Stimulated activated CD8-positive, alpha-beta memory T cell treated with anti-CD3 and anti-CD28 coated beads, Interleukin-12 subunit alpha, Interleukin-12 subunit beta, amount 100 ng/mL, for 4 hours (primary cell): ENCODE data around the gene IFI27L1.

Experiments used
- DNase-seq: peaks from one replicate; pipeline ENCODE4 v3.0.0-alpha.2; 2020; ENCODE audit warnings: low read depth

Gene IFI27L1

DNA sequence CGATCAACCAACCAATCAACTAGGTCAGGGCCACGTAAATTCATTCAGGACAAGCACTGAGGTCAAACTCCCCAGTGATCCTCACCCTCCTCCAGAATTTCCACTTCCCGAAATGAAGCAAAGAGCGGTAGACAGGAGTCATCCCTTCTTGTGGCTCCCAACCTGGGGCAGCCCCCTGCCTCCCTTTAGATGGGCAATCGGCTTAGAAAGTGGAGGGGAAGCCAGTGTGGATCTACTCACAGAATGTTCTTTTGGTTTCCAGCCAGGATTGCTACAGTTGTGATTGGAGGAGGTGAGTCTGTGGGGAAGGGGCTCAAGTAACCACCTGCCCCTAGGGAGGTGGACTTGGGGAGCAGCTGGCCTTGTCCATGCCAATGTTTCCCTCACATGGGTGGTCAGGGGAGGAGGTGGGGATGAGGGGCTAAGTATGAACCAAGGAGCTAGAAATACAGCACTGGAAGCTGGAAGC lies 33.5 kb downstream of the IFI27L1 start:
- no peak for DNase-seq

DNA sequence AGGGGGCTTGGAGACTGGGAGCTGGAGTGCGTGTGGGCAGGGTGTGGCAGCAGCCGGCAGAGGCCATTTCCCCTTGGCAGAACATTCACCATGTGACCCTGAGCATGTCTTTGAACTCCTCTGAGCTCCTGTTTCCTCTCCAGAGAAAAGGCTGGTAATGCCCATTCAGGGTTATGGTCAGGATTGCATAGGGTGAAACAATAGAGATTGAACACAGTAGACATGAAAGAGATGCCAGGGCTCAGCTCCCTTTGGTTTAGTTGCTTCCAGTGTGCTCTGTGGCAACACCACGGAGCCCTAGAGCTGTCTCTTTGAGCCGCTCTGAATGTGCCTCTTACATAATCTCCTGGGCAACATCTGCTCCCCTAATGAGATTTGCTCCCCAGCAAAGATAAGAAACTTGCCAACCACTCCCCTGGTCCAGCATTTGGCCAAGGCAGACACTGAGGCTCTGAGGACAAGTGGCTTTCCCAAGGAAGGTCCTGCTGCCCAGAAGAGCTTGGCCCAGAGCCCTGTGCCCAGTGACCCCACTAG lies 34.0 kb downstream of the IFI27L1 start:
- DNase-seq: no peak

DNA sequence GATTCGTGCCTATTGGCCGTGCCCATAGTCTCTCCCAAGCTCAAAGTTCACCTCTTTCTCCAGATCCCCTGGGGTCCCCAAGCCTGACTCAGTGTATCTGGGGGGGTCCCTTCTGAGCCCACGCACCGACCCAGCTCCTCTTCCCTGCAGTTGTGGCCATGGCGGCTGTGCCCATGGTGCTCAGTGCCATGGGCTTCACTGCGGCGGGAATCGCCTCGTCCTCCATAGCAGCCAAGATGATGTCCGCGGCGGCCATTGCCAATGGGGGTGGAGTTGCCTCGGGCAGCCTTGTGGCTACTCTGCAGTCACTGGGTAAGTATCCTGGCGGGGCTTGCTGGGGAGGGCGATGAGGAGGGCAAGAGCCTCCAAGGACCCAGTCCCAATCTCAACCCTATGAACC lies 34.5 kb downstream of the IFI27L1 start:
- DNase-seq: no peak

DNA sequence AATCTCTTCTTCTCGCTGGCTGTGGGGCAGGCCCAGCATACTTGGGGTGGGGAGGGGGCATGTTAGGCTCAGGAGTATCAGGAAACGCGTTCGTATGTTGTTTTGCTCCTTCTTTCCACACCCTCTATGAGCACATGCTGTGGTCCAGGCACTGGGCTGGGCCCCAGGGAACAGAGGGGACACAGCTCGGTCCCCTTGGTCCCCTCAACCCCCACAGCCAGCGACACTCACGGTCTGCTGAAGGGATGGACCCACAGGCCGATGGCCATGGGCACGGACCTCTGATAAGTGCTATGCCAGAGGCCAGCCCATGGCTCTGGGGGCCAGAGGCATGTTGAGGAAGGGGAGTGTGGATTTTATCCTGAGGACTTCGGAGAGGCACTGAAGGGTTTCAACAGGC lies 35.6 kb downstream of the IFI27L1 start:
- DNase-seq: no peak

DNA sequence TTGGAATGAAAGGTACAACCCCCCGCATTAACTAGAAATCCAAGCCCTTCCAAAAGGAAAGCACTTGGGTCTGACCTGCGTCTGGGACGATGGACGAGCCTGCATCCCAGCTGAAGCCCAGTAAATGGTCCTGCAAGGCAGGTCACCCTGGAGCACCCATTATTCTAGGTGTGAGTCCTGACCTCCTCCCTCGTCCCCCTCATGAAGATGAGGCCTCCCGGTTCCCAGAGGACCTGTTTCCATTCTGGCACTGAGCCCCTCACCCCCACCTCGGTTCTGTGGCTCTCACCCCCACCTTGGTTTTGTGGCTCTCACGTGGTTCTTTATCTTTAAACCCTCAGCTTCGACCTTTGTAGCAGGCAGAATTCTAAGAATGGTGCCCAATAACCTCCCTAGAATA lies 36.7 kb downstream of the IFI27L1 start:
- no peak for DNase-seq

DNA sequence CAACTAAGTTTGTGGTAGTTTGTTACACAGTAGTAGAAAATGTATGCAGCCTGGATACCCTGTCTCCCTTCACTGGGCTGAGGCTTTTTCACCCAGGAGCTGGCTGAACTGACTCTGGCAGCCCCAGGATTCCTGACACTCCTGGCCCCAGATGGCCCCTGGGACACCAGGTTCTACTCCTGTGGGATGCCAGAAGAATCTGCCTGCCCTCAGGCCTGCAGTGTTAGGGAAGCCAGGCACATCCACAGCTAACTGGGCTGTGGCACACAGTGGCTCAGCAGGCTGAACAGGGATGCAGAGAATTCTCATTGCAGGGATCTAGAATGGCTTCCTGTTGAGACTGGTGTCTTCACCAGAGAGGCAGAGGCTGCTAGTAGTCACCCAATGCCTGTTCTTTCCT lies 38.0 kb downstream of the IFI27L1 start:
- no peak for DNase-seq

DNA sequence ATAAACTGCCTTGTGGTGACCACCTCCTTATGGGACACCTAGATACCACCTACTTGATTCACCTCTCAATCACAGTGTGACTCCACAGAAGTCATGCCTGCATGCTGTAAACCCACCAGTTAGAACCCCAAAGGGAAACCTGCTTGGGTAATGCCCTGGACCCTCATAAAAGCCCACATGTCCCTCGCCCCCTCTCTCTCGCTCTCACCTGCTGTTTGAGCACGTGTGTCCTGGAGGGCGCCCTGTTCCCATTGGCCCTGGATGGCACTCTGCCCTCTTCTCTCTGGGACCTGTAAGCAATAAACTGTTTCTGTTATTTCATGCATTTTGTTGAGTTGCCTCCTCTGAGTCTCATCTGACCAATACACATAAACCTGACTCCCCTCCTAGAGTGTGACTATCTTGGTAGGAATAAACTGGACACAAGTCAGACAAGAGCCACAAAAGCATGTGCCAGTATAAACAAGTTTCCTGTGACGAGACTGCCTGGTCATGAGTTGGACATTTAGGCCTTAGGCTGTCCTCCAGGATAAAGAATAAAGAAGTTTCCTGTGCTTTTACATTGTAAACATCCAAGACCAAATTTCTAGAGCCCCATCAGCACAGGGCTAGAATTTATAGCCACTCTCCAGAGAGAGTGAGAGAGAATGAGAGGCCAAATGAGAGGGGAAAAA lies 39.7 kb downstream of the IFI27L1 start:
- no peak for DNase-seq

DNA sequence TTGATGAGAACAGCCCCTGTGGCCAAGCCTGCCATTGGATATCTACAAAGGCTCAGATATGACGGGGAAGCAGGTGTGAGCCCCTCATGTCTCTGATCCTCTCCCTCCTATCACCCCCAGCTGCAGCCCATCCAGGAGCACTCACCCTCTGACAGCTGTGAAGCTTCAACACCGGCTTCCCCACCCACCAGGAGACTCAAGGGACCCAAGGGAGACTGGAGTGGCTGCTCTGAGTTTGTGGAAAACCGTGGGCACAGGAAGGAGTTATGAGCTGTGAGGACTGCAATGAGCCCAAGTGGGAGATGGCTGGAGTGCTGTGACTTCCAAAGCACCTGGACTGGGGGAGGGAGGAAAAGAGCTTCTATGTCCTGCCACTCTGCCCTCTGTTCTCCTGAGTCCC lies 40.4 kb downstream of the IFI27L1 start:
- no peak for DNase-seq

DNA sequence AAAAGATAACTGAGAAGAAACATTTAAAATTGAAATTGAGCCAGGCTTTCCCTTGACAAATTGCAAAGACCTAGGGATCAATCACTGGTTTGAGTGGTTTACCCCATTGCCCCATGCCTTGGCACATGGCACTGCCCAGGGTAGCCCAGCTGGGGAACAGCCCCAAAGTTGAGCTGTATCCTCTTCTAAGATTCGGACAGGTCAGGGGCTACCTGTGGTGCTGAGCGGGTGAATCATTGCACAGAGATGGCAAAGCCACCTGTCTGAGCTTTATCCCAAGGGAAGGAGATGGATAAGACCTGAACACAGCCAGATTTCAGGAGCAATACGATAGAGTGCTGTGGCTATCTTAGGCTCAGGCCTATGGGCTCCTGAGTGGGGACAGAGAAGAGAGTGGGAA lies 41.3 kb downstream of the IFI27L1 start:
- no peak for DNase-seq

DNA sequence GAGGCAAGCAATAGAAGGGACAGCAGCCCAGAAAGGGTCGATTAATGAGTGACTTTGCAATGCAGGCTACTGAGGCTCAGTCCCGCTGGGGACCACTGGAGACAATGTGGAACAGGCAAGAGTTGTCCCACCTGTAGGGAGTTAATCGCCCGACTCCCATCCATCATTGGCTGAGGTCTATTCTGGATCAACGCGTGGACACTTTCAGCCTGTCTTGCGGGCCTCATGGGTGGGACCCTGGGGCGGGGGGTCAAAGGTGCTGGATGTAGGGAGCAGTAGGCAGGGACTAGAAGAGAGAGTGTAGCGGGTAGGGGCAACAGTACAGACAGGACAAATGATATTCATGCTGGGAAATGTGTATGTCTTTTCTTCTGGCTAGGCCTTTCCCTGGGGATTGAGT lies 42.2 kb downstream of the IFI27L1 start:
- DNase-seq: no peak

DNA sequence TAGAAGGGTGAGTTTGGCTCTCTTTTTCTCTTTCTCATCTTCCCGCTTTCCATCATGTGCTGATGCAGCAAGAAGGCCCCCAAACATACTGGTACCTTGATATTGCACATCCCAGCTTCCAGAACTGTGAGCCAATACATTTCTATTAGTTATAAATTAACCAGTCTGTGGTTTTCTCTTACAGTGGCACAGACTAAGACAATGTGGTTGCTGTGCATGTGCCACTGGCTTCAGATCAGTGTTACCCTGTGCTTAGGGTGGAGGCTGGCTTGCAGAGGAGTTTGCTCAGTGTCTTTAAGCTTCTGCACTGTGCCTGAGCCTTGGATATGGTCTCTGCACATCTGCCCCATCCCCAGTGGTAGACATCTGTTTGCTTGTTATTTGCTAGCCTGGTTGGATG lies 42.8 kb downstream of the IFI27L1 start:
- DNase-seq: no peak

DNA sequence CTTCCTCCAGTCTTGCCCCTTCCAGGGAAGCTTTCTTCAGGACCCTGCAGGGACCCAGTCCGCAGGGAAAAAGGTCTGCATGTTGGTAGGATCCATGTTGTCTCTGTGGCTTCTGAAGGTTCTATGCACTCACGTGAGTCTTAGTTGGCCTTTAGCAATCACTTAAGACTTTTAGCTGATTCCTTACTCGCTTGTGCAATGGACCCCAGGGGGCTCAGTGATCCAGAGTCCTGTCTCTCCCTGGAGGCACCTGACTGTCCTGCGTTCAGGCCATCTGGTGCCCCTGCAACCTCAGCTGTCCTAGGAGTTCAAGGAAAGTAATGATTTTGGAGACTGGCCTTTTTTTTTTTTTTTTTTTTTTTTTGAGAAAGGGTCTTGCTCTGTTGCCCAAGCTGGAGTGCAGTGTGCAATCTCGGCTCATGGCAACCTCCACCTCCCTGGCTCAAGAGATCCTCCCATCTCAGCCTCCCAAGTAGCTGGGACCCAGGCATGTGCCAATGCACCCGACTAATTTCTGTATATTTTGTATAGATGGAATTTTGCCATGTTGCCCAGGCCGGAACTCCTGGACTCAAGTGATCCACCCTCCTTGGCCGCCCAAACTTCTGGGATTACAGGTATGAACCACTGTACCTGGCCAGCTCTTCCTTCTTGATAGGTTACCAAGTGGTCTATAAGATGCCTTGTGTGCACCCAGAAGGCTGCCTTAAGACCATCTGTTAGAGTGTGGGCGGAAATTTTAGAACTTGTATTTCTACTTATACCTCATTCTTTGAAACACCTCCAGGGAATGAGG lies 43.7 kb downstream of the IFI27L1 start:
- no peak for DNase-seq

DNA sequence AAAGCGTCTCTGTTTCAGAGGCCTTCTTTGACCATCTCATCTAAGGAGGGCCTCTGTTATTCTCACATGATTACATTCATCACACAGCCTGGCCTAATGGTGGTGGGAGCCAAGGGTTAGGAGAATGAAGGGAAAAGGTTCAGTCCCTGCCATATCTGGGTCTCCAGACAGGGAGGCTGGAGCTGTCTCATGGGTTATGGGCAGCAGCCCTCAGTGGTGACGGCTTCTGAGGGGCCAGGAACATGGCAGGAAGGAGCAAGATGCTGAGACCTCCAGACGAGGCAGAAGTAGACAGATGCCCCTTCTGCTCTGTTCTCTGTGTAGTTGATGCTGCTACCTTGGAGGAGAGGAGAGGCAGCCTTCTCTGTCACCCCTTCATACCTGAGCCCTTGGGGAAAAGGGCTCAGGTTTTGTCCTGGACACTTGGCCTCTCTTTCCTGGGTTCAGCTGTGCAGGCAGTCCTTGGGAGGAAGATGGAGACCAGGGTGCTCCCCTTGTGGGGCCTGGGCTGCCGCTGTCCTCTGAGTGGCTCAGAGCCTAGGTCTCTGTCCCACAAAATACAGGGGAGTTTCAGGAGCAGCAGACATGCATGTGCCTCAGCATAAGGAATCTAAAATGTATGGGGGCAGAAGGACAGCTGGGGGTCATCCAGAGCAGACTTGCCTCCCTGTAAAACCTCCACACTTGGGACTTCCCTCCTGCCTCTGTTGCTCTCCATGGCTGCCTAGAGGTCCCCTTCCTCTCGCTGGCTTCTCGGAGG lies 44.7 kb downstream of the IFI27L1 start:
- DNase-seq: no peak

DNA sequence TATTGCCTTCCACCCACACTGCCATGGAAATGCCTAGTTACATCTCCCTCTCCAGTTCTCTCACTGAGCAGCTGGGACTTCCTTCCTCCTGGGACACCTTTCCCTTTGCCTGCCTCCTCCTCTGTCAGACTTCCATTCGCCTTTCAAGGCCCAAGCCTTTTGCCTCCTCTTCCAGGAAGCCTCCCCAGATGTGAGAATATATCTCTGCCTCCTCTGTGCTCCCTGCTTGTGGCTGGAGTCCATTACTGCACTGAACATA lies 45.2 kb downstream of the IFI27L1 start:
- no peak for DNase-seq

DNA sequence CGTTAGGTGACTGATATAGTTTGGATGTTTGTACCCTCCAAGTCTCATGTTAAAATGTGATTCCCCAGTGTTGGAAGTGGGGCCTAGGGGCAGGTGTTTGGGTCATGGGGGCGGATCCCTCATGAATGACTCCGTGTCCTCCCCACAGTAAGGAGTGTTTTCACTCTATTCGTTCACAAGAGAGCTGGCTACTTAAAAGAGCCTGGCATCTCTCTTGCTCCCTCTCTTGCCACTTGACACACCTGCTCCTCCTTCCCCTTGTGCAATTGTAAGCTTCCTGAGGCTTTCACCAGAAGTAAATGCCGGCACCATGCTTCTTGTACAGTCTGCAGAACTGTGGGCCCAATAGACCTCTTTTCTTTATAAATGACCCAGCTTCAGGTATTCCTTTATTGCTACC lies 45.7 kb downstream of the IFI27L1 start:
- DNase-seq: no peak

DNA sequence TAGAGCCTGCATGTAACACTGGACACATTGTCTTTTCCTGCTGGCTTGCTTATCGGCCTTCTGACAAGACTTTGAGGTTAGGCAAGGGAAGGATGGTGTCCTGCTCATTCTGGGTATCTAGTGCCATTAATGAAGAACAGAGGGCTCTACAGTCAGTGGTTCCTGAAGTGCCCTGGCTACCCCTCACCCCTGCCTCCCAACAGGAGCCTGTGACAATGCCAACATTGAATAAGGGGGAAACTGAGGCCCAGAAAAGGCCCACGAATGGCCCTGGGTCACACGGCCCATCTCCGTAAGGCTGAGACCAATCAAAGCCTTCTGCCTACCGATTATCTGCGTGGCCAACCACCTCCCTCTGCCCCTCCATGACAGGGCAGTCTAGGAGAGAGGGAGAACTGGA lies 46.2 kb downstream of the IFI27L1 start:
- no peak for DNase-seq

DNA sequence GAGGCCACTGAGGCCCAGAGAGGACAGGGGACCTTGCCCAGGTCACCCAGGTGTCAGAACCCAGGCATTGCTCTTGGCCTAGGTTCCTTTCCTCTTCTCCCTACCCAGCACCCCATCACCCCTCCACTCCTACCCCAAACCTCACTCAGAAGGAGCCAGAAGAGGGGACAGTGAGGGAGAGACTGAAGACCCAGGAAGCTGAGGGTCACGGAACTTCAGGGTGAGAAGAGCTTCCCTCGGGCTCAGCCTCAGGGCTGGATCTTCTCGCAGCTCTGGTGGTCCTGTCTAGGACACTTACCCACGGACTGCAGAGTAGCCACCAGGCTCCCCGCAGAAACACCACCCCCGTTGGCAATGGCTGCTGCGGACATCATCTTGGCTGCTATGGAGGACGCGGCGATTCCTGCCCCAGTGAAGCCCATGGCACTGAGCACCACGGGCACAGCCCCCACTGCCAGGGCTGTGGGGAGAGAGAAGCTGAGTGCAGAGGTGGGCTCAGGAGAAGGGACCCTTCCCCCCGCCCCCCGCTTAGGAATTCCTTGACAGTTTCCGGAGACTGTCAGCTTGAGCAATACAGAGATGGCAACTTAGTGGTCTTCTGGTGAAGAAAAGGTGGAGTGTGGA lies 47.2 kb downstream of the IFI27L1 start:
- DNase-seq: no peak

DNA sequence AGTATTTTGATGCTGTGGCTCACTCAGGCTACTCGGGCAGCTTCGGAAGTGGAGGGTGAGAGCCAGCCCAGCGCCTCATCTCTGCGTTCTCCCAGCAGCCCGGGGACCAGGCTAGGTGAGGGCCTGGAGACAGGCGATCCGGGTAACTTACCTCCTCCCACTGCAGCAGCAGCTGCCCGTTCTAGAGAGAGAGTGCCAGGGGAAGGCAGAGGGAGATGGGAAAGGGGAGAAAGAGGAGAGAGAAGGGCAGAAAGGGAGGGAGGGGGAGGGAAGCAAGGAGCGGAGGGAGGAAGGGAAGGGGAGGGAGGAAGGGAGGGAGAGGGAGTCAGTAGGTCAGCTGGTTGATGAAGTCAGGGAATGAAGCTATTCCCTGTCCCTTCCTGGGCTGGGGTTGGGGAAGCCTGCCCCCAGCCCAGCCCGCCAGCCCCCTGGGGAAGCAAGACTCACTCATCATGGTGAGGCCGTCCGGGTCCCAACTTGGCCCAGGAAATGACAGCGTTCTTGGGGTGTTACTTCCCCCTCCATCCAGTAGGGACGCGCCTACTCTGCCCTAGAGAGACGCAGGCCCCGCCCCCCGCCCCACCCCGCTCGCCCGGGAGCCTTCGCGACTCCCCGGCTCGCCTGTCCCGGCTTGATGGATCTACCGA lies 48.1 kb downstream of the IFI27L1 start, which contains the start of gene IFI27L2:
TSS of gene IFI27L2 (minus strand) at position 494 of the 647 bp plus-strand sequence. CDS start at position 454, 40 bp downstream.
- peak; percentile 39 for DNase-seq

DNA sequence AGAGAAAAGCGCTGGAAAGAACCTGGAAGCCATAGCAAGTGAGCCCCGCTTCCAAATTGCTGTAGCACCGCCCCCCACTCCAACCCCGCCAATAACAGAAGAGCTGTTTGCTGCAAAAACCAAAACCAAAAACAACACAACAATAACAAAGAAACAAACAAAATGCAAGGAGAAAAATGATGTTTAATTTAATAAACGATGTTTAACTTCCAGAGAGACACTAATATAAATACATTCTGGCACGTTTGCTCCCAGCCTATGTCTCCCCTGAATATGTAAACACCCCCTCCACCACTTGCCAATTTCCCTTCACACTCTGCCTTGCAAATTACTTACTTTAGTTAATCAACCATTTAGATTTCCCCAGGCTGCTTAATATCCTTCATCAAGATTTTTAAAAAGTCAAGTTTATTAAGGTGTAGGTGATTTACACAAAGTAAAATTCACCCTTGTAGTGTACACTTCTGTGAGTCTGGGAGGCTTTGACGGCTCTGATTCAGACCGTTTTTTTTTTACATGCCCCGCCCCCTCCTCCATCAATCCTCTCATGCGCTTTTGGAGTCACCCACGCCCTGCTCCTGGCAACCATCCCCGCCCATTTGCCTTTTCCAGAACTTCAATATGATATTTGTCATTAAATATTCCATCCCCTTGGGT lies 48.8 kb downstream of the IFI27L1 start:
- no peak for DNase-seq

DNA sequence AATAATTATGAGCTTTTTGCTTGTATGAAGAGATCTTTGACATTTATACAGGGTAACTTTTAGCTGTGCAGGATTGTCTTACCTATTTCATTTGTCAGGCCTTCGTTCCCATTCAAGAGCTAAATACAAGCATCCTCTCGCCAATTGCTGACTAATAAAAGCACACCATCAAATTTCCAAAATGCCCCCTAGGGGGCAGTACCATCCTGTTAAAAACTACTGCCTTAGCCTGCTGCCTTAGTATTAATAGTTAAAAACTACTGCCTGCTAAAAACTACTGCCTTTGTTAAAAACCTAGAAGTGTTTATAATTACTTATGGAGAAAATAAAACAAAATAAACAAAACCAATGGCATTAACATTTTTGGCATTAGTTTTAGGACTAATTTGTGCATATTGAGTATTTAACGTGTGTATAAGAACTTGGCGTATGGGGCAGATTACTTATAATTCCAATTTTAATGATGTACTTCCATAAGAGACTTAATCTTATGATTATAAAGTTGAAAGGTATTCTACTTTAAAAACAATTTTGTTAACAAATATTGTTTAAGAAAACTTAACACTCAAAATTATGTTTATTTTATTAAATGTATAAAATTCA lies 51.3 kb downstream of the IFI27L1 start:
- DNase-seq: no peak

DNA sequence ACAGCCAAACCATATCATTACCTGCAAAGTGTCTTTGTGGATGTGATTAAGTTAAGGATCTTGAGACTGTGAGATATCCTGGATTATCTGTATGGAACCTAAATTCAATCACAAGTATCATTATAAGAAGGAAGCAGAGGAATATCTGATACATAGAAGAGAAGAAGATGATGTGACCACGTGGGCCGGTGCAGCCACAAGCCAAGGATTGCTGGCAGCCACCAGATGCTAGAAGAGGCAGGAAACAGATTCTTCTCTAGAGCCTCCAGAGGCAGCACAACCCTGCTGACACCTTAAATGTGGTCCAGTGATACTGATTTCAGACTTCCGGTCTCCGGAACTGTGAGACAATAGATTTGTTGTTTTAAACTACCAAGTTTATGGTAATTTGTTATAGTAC lies 54.4 kb downstream of the IFI27L1 start:
- no peak for DNase-seq
